Right lobe of liver (tissue), 6 donors: ENCODE results near the gene PRICKLE4. TPM values are rescaled to one million over a fixed set of nuclear protein-coding genes. Genes with fewer than 3 reads are reported as not detected.
"Not testable (repeated sequence)": the region's sequence is repeated elsewhere in the genome, so short reads cannot be mapped to it uniquely, and the experiment has no call there.

Source experiments
- ATAC-seq, 4 donors: fragments of 200-7000 bp; cut with Tn5 transposase; one replicate each; pipeline ENCODE4 v1.9.1; 2020; ENCODE audit warnings: mild to moderate bottlenecking in 4 of 4, moderate library complexity in 4 of 4
- DNase-seq, 3 donors: peaks; one replicate each; pipeline ENCODE4 v3.0.0-alpha.2; 2020
- H3K27ac ChIP-seq, 3 donors: fragments of 200-600 bp; one replicate each; pipeline ENCODE4 v1.8.0; 2022
- H3K27me3 ChIP-seq, 2 donors: fragments of 200-600 bp; one replicate each; pipeline ENCODE4 v1.8.0; 2022
- H3K36me3 ChIP-seq, 4 donors: fragments of 200-600 bp; sonication (generic) in 1 of 4; one replicate each; pipeline versions ENCODE4 v1.5.1 to v1.8.0; 2017 to 2022; ENCODE audit warnings: control low read depth in 1 of 4
- H3K4me1 ChIP-seq, 4 donors: fragments of 200-600 bp; sonication (generic) in 1 of 4; one replicate each; pipeline versions ENCODE4 v1.5.1 to v1.8.0; 2017 to 2022; ENCODE audit warnings: control low read depth in 1 of 4
- H3K4me3 ChIP-seq, 3 donors: fragments of 200-600 bp; one replicate each; pipeline ENCODE4 v1.8.0; 2022
- H3K9me3 ChIP-seq, 4 donors: fragments of 200-600 bp; sonication (generic) in 1 of 4; one replicate each; pipeline versions ENCODE4 v1.5.1 to v1.8.0; 2017 to 2022; ENCODE audit warnings: control low read depth in 1 of 4
- CTCF ChIP-seq, 4 donors: fragments of 200-600 bp in 3 of 4; fragments of 450-650 bp in 1 of 4; IDR thresholded peaks; one replicate each; pipeline versions ENCODE4 v1.5.1 to v1.8.0; 2016 to 2022; ENCODE audit warnings: antibody characterized with exemption in 4 of 4, mild to moderate bottlenecking in 2 of 4
- POLR2A ChIP-seq: fragments of 450-650 bp; IDR thresholded peaks from one replicate; pipeline ENCODE4 v1.6.1; 2017; ENCODE audit warnings: antibody characterized with exemption, mild to moderate bottlenecking
- WGBS: methylation state at CpG from one replicate; pipeline ENCODE4 v1.1.6; 2018; ENCODE audit warnings: low coverage, low lambda C conversion rate; ENCODE audit not compliant: insufficient coverage; ENCODE audit errors: missing lambda C conversion rate; 5-methylcytosine and 5-hydroxymethylcytosine counted together
- intact Hi-C, 2 donors: fragments of 100-400 bp; cut with DNase I; formaldehyde crosslinking; loops; one replicate each; pipeline versions ENCODE4 v1.11.2 to v1.14.1; 2022
- total RNA-seq, 6 experiments: library from RNA; depleted of rRNA in 2 of 6; stranded (reverse); fragments of >200 nt in 2 of 6; fragmentation: NEBNext Ultra II Directional in 3 of 6; extraction: Animal tissue kit (Norgen Biotek cat#: 25700) in 3 of 6; gene quantifications; one replicate each; pipeline versions ENCODE4 v1.1.0 to v1.2.4, GENCODE V29; 2016 to 2023
- donor health status: DM: no; HTN: yes; CAD: no.
- donor health status: DM: no; HTN: no; CAD: no.
- donor health status: DM: no; HTN: no; CAD: no.
- donor health status: DM: no; HTN: yes; CAD: no.
- donor health status: DM: no; HTN: yes; CAD: no.

Gene PRICKLE4
- total RNA-seq, 6 experiments from 2014 or later: 1.3 to 3.1 (median 2.7) TPM; not detected in 1

GRCh38 chr6:41811095-41811494, 30.5 kb downstream of the PRICKLE4 start:
- Histone ChIP-seq H3K27ac (no peak overlapping the region), H3K27me3 (no peaks in the 10 kb centered on the region), H3K4me3 (no peak overlapping the region), H3K36me3 (no peaks in the 10 kb centered on the region), H3K4me1 (no peaks in the 10 kb centered on the region), H3K9me3 (no peaks in the 10 kb centered on the region)
- WGBS: 92% methylated on average over 3 of the region's 3 CpGs
- ATAC-seq (no peak), DNase-seq (no peak)
- TF ChIP-seq POLR2A: no peak
- TF ChIP-seq CTCF (IDR thresholded peaks at IDR 0.05): no peak
- intact Hi-C loops: no loop called here

- ATAC-seq, DNase-seq, H3K9me3 ChIP-seq, H3K4me3 ChIP-seq, H3K4me1 ChIP-seq, H3K36me3 ChIP-seq, H3K27me3 ChIP-seq, H3K27ac ChIP-seq, intact Hi-C loops: not testable (repeated sequence)
- WGBS: 85% methylated on average over 13 of the region's 13 CpGs
Measured at GRCh38 chr6:41811946-41812345, 31.4 kb downstream of the PRICKLE4 start.

DNA sequence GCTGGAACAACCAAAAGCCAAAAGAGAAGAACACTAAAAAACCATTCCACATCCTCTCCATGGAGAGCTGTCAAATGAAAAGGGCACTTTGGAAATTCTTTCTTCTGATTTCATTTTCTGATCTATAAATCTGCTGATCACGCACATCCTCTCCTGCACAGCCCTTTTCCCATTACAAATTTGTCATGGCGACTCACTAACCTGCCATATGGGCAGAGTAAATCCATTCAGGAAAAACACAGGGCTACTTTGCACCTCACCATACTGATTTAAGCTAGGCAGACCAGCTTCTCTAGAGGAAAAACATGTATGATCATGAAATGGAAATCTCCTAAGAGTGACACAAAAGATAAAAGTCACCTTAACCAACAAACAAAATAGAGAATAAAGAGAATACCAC, 32.9 kb downstream of the PRICKLE4 start:
- DNase-seq (no peak), ATAC-seq (no peak)
- H3K9me3 ChIP-seq: no peaks in the 10 kb centered on the region
- H3K4me3 ChIP-seq: no peak overlapping the region
- no peak for TF ChIP-seq POLR2A
- intact Hi-C loops: no loop called here
- H3K4me1 ChIP-seq: no peaks in the 10 kb centered on the region
- H3K27ac ChIP-seq: no peak overlapping the region
- WGBS: 76% methylated on average over 2 of the region's 2 CpGs
- H3K27me3 ChIP-seq: no peaks in the 10 kb centered on the region
- H3K36me3 ChIP-seq: no peaks in the 10 kb centered on the region

GRCh38 chr6:41813956-41814355, 33.4 kb downstream of the PRICKLE4 start:
- TF ChIP-seq POLR2A (no peak), CTCF (IDR thresholded peaks at IDR 0.05) (no peak)
- intact Hi-C loops: no loop called here
- Histone ChIP-seq H3K9me3 (no peaks in the 10 kb centered on the region), H3K27me3 (no peaks in the 10 kb centered on the region), H3K4me1 (no peaks in the 10 kb centered on the region), H3K4me3 (no peak overlapping the region), H3K27ac (no peak overlapping the region), H3K36me3 (no peaks in the 10 kb centered on the region)
- DNase-seq (no peak), ATAC-seq (no peak)
- 80% methylated on average over 2 of the region's 2 CpGs for WGBS

DNA sequence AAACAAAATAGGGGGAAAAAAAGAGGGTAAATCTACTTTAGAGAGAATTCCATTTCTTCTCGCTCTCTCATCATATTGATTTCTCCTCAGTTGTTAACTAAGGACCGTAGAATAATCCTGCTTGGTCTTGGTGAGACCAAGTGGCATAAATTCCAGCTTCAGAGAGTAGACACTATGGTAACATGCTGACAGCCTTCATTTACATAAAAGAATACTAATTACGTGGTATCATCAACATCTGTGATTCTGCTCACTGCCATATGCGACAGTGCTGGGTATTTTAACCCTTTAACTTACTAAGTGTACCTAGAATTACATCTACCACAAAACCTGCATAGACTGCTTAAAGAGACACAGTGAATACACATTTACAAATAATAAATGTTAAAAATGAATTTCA, 34.0 kb downstream of the PRICKLE4 start:
- Histone ChIP-seq H3K4me3 (no peak overlapping the region), H3K27me3 (no peaks in the 10 kb centered on the region), H3K4me1 (no peaks in the 10 kb centered on the region), H3K36me3 (no peaks in the 10 kb centered on the region), H3K27ac (no peak overlapping the region), H3K9me3 (no peaks in the 10 kb centered on the region)
- ATAC-seq (no peak), DNase-seq (no peak)
- TF ChIP-seq POLR2A (no peak), CTCF (IDR thresholded peaks at IDR 0.05) (no peak)
- intact Hi-C loops: no loop called here
- WGBS: 75% methylated on average over 4 of the region's 4 CpGs

DNA sequence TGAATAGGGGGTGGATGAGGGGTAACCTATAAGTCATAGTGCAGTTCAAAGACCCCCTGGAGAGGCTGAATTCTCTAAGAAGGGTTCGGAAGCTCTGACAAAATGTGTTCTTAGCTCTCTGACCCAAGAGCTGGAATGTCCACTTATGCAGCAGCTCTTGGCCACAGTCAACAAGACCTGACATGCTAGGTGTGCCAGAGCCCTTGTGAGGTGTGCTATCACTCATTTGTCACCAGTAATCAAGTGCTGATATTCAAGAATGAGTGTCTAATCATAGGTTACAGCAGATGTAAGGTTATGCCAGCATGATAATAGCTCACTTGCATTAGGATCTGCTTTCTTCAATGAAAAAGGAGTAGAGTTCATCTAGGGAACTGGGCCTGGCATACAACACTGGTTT, 35.0 kb downstream of the PRICKLE4 start:
- Histone ChIP-seq H3K36me3 (no peaks in the 10 kb centered on the region), H3K9me3 (no peaks in the 10 kb centered on the region), H3K27ac (no peak overlapping the region), H3K4me3 (no peak overlapping the region), H3K4me1 (no peaks in the 10 kb centered on the region), H3K27me3 (no peaks in the 10 kb centered on the region)
- no peak for ATAC-seq
- WGBS: no CpG with 5 or more reads among the region's 1 CpG
- DNase-seq: no peak
- intact Hi-C loops: no loop called here
- TF ChIP-seq POLR2A (no peak), CTCF (IDR thresholded peaks at IDR 0.05) (no peak)
